ENCODE measurements around the gene EFTUD2.

Gene EFTUD2

DNA sequence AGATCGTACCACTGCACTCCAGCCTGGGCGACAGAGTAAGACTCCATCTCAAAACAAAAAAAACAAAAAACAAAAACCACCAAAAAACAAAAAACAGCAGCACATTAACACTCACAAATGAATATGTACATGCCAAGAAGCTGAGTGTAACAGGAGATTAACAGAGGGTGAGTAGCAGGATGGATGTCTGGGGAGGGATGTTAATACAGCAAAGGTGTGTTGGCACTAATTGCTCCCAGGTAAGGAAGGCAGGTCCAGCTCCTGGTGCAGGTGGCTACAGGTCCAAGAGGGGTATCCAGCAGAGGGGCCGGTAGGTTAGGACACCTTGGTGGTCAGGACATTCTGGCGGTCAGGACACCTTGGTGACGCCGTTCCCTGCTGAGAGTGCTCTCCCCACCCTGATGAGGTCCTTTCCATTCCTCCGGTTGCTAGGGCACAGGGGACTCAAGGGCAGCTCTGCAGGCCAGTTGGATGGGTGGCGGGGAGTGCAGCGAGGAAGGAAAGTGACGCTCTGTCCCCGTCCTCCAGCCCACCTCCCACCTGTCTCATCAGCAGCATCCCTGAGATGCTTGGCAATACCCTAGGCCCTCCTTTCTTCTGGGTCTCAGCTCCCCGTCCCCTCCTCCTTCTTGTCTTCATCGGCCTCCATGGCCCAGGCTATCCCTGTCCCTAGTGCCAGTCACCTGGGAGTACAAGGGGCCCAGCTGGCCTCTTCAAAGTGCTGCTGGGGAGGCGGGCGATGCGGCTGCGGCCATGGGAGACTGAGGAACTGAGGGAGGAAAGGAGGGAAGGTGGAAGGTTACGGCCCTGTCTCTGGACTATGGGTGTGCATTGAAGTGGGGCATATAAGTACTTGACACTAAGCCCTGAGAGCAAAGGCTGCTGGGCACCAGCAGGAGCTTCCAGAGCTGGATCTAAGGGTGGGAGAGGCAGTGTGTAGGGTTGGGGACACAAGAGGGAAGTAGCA is 26.8 kb upstream of the EFTUD2 start:
- no peak for DNase-seq

DNA sequence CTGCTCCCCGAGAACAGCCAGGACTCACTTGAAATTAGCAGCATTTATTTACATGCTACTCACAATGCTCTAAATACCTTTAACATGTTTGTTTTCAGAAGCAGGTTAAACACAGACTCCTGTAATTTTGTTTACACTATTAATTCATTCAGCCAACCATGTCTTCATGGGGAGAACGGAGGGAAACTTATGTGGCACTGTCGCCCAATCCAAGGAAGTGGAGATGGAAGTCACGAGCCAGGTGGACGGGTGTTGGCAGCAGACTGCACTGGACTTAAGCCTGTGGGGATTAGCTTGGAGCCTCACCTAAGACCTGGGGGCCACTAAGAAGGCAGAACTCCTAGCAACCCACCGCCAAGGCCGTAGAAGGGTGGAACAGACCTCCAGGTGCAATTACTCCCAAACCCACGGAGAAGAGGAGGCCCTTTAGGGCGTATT is 24.9 kb upstream of the EFTUD2 start:
- peak; percentile 68 for DNase-seq

- no peak for DNase-seq
Observed at GRCh38 chr17:44922746-44923470, 23.7 kb upstream of the EFTUD2 start.

- no peak for DNase-seq
Observed at GRCh38 chr17:44922136-44922535, 22.9 kb upstream of the EFTUD2 start.

DNA sequence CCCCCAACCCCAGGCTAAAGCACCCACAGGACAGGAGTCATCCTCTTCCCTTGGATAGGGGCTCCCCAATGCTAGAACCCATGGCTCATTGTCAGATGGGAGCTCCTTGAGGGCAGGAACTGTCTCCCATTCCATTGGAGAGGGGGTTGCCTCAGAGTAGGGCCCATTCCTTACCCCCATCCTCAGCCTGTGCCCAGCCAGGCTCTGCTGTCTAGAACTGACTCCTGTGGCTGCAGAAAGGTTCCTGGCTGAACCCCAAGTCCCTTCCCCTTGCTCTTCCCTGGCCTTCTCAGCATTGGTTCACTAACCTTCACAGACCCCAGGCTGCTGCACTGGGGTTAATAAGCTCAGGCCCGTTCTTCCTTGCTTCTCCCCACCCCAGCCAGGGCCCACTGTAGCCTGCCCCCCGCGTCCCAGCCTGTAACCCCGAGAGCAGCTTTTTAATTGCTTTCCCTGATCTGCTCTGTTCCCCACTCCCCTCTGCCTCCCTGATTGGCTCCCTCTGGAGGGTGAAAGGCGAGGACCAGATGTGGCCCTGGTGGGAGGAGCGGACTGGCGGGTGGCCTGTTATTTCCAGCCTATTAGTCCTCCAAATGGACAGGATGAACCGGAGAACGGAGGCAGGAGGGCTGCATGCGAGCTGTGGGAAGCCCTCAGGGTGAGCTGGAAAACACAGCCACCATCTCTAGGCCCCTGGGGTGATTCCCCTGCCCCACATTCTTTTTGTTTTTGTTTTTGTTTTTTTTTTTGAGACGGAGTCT is 22.1 kb upstream of the EFTUD2 start:
- no peak for DNase-seq

- no peak for DNase-seq
Observed at GRCh38 chr17:44920565-44920940, 21.3 kb upstream of the EFTUD2 start.

- DNase-seq, result peak; percentile 93
Observed at GRCh38 chr17:44919885-44920564, 20.8 kb upstream of the EFTUD2 start.

DNA sequence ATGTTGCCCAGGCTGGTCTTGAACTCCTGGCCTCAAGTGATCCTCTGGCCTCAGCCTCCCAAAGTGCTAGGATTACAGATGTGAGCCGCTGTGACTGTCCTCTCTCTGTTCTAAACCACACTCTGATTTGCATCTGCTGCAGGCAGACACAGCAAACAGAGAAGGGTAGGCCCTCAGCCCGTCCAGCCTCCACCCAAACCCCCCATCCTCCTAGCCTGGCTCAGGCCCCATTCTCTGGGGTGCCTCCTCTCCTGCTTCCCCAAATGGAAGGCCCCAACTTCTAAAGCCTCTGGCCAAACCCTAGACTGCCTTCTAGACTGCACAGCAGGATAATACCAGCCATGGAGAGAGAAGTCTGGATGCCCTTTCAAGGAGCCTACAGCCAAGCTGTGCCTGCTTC is 20.2 kb upstream of the EFTUD2 start:
- DNase-seq, result no peak

DNA sequence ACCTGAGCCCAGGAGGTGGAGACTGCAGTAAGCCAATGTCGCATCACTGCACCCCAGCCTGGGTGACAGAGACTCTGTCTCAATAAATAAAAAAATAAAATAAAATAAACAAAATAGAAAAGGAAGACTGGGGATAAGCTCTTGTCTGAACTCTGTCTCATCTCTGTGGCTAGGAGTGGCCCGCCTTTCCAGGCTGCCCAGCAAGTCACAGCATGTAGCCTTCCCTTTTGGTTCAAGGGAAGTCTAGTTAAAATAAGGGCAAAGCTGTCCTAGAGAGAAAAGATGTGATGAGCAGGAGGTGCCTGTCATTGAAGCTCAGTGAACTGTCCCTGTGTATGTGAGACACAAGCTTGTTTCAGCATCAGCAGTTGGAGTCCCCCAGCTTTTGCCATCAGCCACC is 18.8 kb upstream of the EFTUD2 start:
- no peak for DNase-seq

GRCh38 chr17:44917456-44917855 is 18.2 kb upstream of the EFTUD2 start:
- DNase-seq, result no peak

DNA sequence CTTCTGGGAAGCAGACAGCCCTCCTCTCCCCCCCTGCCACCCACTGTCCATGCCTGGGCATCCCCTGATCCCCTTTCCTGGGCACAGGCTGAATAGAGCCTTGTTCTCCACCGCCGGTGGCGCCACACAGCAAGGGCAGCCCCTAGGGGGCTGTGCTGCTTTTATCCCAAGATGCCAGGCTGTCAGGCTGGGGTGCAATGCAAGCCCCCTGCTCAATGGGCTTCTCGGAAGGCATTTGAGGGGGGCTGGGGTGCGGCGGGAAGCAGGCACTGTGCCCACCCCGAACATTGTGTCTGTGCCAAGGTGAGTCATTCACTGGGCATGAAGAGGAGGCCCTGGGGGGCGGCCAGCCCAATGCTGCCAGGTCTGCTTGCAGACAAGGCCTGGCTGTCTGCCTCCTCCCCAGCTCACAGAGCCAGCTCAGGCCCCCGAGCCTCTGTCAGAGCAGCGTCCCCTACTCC is 17.6 kb upstream of the EFTUD2 start:
- no peak for DNase-seq

- no peak for DNase-seq
Observed at GRCh38 chr17:44915862-44916780, 16.9 kb upstream of the EFTUD2 start.

DNA sequence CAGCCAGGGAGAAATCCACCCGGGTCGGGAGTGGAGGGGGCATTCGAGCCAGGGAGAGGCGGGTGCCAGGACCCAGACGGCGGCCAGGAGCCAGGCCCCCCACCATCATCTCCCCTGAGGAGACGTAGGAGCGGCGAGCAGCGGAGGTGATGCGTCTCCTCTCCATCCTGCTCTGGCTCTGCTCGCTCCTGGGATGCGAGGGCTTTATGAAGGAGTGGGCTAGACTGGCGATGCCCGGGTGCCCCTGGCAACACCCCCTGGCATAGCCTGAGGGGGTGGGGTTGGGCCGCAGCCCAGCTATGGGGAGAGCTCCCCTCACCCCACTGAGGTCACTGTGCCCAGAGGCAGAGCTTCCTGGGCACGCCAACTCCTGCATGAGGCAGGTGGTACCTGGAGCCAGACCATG is 16.1 kb upstream of the EFTUD2 start, which contains the start of gene GFAP:
Gene GFAP, minus strand, starts transcription at position 180 of the 406 bp plus-strand sequence. Its CDS starts 14 bp downstream, at position 166.
- DNase-seq, result no peak

DNA sequence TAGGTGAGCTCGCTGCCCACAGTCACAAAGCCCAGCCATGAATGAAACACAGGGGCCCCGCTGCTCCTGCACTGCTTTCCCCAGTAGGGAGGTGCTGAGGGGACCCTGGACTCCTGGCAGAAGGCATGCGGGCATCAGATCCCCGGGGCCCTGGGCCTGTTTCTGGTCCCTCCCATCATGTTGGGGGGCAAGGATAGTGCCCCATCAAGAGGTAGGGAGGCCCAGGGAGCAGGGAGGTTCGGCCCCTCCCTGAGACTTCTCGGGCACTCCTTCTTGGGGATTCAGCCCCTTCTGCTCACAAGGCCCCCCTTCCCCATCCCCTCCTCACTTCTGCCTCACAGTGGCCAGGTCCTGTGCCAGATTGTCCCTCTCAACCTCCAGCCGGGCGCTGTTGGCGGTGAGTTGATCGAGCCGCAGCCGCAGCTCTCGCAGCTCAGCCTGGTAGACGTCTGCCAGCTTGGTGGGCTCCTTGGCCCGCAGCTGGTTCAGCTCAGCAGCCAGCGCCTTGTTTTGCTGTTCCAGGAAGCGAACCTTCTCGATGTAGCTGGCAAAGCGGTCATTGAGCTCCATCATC is 15.5 kb upstream of the EFTUD2 start:
- DNase-seq, result no peak

GRCh38 chr17:44914148-44914547 is 14.9 kb upstream of the EFTUD2 start:
- DNase-seq, result peak; percentile 72

DNA sequence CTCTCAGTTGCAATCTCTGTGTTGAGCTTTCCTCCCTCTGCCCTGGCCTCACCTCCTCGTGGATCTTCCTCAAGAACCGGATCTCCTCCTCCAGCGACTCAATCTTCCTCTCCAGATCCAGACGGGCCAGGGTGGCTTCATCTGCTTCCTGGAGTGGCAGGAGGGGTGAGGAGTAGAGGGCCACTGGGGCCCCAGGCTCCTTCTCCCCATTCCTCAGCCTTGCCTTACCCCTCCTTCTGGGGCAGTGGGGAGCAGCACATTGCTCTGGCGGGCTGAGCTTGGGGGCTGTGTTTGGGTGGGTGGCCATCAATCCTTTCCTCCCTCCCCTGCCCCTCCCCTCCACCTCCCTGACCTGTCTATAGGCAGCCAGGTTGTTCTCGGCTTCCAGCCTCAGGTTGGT is 14.4 kb upstream of the EFTUD2 start:
- DNase-seq, result no peak

- no peak for DNase-seq
Observed at GRCh38 chr17:44912763-44913544, 13.7 kb upstream of the EFTUD2 start.

DNA sequence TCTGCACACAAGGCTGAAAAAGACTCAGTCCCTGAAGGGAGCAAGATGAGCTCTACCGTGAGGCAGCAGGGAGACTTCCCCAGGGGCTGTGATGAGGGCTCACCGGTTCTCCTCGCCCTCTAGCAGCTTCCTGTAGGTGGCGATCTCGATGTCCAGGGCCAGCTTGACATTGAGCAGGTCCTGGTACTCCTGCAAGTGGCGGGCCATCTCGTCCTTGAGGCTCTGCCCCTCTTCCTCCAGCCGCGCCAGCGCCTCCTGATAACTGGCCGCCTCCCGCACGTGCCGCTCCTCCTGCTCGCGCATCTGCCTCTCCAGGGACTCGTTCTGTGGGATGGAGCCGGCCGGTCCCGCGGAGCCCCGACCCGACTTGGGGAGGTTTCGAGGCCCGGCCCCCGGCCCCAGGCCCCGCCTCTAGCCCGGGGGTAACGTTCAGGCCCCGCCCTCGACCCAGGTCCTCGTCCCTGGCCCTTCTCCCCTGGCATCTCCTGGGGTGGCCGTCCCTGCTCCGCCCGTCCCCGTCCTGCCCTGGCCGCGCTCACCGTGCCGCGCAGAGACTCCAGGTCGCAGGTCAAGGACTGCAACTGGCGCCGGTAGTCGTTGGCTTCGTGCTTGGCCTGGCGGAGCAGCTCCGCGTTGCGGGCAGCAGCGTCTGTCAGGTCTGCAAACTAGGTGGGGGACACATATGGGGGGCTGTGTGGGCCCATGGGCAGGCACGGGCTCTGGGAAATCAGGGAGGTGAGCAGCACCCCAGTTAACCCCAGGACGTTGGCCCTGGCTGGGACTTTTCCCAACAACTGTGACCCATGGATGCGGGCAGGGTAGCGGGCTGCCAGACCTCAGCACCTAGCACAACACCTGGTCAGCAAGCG is 12.1 kb upstream of the EFTUD2 start:
- DNase-seq, result peak; percentile 94
